Ovary (tissue), 3 donors: ENCODE measurements around the gene HLTF.

ENCODE experiments used
- CTCF ChIP-seq, 3 donors: fragments of 450-650 bp in 2 of 3; fragments of 200-600 bp in 1 of 3; IDR thresholded peaks; one replicate each; pipeline versions ENCODE4 v1.5.1 to v1.8.0; 2016 to 2022; ENCODE audit warnings: antibody characterized with exemption in 3 of 3, mild to moderate bottlenecking in 1 of 3
- EP300 ChIP-seq: sonication (generic); formaldehyde crosslinking; IDR thresholded peaks from one replicate; pipeline ENCODE4 v1.6.1; 2017; ENCODE audit warnings: antibody characterized with exemption
- POLR2A ChIP-seq: fragments of 450-650 bp; IDR thresholded peaks from one replicate; pipeline ENCODE4 v1.6.1; 2017; ENCODE audit warnings: antibody characterized with exemption, mild to moderate bottlenecking, moderate library complexity
- donor health status: DM: no; HTN: no; CAD: no.

- TF ChIP-seq CTCF (IDR thresholded peaks at IDR 0.05) (no peak), POLR2A (no peak), EP300 (no peak)
Measured at GRCh38 chr3:149001727-149002126, 84.6 kb downstream of the HLTF start.
